Iris pigment epithelial cell (primary cell): ENCODE results near the gene CXXC1.
"Not testable (repeated sequence)": the region's sequence is repeated elsewhere in the genome, so short reads cannot be mapped to it uniquely, and the experiment has no call there.

ENCODE experiments used
- DNase-seq: peaks from one replicate; pipeline ENCODE4 v3.0.0-alpha.2; 2011; ENCODE audit warnings: low read depth

CXXC1 gene

GRCh38 chr18:50274044-50274442, 13.4 kb downstream of the CXXC1 start:
- DNase-seq, result no peak

DNA sequence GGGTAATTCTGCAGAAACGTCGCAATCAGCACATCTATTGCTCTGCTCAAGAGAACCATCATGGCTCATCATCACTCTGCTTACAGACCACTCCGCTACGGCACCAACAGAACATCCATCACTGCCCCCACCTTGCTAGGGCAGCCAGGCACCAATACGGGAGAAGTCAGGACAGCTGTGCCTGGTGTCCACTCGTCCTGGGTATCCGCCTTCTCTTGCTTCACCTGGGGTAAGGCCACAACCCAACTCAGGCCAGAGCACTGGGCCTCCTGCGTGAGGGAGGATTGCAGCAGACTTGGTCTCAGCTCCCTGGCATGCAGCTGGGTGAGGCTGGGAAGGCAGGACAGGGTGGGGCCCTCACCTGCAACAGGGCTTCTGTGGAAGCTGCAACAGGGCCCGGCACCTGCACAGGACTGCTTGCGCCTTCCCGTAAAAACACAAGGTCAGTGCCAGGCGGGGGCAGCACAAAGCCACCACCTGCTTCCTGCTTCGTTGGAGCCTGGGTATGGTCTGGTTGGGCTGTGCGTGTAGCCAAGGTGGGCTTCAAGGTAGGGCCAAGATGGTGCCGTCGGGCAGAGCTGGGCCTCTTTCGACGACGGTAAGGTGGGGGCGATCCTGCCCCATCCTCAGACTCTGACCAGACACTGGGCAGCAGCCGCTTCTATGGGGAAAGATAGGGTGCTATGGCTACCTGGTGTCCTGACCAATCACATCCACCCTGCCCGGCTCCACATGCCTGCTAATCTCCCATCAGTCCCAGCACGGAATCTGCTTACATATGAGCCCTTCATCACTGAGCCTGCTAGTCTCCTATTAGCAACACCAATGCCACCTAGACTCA, 14.1 kb downstream of the CXXC1 start:
- DNase-seq, result no peak

DNA sequence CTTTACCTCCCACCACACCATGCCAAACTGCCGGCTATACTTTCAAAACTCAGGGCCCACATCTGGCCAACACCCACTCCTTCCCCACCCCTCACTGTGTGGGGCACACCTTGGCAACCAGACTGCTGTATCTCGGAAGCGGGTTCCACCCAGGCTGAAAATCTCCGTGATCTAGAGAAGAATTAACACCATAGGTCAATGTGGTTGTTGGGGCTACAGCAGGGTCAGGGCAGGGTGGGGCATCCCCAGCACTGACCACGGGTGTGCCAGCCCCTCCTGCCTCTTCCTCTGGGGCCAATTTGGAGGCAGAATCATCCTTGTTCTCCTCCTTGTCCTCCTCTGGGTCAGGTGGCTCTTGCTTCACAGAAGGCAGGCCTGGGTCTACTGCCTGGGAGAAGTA, 14.9 kb downstream of the CXXC1 start:
- no peak for DNase-seq

DNA sequence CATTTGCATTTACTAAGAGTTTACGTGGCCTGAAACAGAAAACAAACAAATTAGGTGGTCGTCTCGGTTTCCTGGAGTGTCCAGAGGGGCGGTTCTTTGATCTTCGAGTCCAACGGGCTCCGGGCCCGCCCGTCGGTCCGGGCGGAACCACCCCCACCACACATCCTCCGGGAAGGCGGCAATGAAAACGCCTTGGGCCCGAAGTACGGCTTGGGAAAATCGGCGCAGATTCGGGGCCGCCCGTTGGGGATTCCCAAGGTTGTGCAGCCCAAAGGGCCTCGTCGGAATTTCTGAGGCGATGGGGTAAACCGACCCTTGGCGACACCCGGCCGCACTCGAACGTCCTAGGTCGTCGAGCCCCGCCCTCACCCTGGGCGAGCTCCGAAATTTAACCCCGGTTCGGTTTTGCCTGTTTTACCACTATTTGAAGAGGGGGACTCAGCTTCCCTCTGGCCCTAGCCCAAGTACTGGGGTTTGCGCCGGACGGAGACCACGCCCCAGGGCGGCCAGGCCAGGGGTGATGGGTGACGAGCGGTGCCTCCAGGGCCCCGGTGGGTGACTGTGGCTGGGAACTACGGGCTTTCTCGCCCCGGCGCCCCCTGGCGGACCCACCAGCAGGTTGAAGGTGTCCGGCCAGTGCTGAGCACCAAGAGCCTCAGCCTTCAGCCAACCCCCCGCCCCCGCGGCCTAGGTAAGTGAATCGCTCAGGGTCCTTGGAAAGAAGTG, 19.3 kb downstream of the CXXC1 start:
- peak; percentile 62 for DNase-seq

- peak; percentile 93 for DNase-seq
Observed at GRCh38 chr18:50266248-50266704, 21.2 kb downstream of the CXXC1 start, which contains the start of gene CFAP53. CFAP53 (minus strand) TSS chr18:50266495; CDS start chr18:50266404, 91 bp downstream.

DNA sequence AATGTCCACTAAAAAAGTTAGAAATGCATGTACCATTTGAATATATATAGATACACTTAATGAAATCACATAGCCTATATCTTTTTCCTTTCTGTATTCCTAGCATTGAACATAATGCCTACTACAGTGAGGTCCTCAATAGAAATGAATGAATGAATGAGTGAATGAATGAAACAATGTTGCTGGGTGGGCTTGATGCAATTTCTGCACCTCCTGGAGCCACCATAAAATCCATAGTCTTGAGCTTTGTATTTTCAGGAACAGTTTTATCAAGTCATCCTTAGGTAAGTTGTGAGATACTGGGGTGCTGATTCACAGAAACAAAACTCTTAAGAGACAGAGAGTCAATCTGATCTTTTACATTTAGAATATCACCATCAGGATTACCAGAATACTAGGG, 24.5 kb downstream of the CXXC1 start:
- DNase-seq, result no peak

GRCh38 chr18:50250935-50251334, 36.6 kb downstream of the CXXC1 start:
- DNase-seq, result no peak

DNA sequence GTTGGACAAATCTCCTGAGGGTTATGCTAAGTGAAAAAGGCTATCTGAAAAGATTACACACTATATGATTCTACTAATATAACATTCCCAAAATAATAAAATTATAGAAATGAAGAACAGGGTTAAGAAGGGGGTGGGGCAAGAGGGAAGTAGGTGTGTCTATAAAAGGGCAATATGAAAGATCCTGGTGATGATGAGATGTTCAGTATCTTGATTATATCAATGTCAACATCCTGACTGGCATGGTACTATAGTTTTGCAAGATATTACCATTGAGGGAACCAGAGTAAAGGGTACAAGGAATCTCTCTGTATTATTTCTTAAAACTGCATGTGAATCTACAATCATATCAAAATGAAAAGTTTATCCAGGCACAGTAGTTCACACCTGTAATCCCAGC, 37.9 kb downstream of the CXXC1 start:
- no peak for DNase-seq

DNA sequence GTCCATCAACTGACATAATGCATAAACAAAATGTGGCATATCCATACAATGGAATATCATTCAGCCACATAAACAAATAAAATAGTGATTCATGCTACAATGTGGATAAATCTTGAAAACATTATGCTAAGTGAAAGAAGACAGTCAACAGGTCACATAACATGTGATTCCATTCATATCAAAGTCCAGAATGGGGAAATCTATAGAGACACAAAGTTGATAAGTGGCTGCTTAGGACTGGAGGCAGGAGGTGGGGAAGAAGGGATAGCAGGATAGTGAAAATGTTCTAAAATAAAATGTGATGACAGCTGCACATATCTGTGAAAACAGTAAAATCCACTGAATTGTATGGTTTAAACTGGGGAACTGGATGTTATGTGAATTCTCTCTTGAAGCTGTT, 39.9 kb downstream of the CXXC1 start:
- no peak for DNase-seq

DNA sequence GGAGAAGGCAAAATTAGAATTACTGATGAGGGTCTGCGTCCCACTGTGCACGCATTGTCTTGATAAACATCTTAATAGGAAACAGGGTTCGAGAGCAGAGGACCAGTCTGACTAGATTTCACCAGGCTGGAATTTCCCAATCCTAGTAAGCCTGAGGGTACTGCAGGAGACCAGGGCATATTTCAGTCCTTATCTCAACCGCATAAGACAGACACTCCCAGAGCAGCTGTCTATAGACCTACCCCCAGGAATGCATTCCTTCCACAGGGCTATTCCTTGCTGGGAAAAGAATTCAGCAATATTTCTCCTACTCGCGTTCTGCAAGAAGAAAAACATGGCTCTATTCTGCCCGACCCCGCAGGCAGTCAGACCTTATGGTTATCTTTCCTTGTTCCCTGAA, 45.7 kb downstream of the CXXC1 start:
- DNase-seq, result not testable (repeated sequence)

DNA sequence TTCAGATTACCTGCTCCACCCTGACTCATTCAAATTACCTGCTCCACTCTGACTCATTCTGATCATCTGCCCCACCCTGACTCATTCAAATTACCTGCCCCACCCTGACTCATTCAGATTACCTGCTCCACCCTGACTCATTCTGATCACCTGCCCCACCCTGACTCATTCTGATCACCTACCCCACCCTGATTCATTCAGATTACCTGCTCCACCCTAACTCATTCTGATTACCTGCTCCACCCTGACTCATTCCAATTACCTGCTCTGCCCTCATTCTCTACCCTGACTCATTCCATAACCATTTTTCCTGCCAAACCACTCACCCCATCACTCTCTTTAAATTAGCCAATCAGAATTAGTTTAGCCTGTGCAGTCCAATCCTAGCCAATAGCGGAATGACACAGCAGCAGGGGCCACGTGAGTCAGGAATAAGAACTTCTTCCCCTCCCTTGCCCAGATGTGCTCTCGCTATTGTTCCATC, 47.4 kb downstream of the CXXC1 start:
- DNase-seq, result peak; percentile 15

- no peak for DNase-seq
Observed at GRCh38 chr18:50232419-50232818, 55.1 kb downstream of the CXXC1 start.
